ENCODE measurements around the gene HIGD1B. TPM values are rescaled to one million over a fixed set of nuclear protein-coding genes. Genes with fewer than 3 reads are reported as not detected.

HIGD1B gene
- total RNA-seq, 1 donor from 2014 or later = not detected

GRCh38 chr17:44848257-44848795 lies 643 bp downstream of the HIGD1B start:
- Histone ChIP-seq H3K27me3 (ENCODE audit: insufficient read depth, low read length) (no peaks in the 10 kb centered on the region), H4K20me1 (ENCODE audit: insufficient read depth, low read length) (no peaks in the 10 kb centered on the region), H2AFZ (ENCODE audit: low read depth, low read length) (no peak overlapping the region), H3K9me3 (ENCODE audit: insufficient read depth, low read depth, low read length) (no peaks in the 10 kb centered on the region), H3K36me3 (ENCODE audit: insufficient read depth, low read length) (peaks cover 16% of the 10 kb centered on the region), H3K4me3 (ENCODE audit: insufficient read depth, low read depth, low read length) (no peak overlapping the region), H3K79me2 (ENCODE audit: insufficient read depth, low read length) (no peaks in the 10 kb centered on the region), H3K4me2 (ENCODE audit: low read length) (no peak overlapping the region), H3K9ac (ENCODE audit: low read length) (no peak overlapping the region), H3K4me1 (ENCODE audit: insufficient read depth, low read length) (peaks cover 8% of the 10 kb centered on the region), H3K27ac (ENCODE audit: low read depth, low read length) (no peak overlapping the region)
- no peak for FAIRE-seq
- no peak for DNase-seq (ENCODE audit: low read depth)
- Mint-ChIP-seq H3K4me1 (ENCODE audit: low read depth, unreplicated experiment) (peaks cover 6% of the 10 kb centered on the region), H3K9me3 (ENCODE audit: unreplicated experiment) (no peaks in the 10 kb centered on the region), H3K27ac (ENCODE audit: unreplicated experiment) (no peak overlapping the region), H3K36me3 (ENCODE audit: low read depth, unreplicated experiment) (peaks cover 13% of the 10 kb centered on the region), H3K27me3 (ENCODE audit: low read depth, unreplicated experiment) (no peaks in the 10 kb centered on the region), H3K4me3 (ENCODE audit: unreplicated experiment) (no peak overlapping the region)
- no peak for TF ChIP-seq EZH2 (IDR thresholded peaks at IDR 0.05; ENCODE audit: insufficient read depth, low read length)
- no peak for TF ChIP-seq CTCF (IDR thresholded peaks at IDR 0.05; ENCODE audit: insufficient read depth, low read depth, low read length)

DNA sequence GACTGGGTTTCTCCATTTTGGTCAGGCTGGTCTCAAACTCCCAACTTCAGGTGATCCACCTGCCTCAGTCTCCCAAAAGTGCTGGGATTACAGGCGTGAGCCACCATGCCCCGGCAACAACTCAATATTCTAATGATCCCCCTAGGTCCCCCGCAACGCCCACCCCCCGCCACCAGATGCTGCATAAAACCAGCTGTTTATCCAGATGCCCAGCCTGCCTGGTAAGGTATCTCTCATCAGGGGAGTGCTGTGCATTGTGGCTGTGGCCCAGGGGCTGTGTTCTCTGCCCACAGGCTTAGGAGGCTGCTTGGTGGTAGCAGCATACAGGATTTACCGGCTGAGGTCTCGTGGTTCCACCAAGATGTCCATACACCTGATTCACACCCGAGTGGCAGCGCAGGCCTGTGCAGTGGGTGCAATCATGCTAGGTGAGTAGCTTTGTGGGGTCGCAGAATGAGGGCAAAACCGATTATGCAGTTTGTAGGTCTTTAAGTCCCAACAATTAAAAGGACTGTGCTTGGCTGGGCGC lies 1.3 kb downstream of the HIGD1B start:
- Mint-ChIP-seq H3K4me1 (ENCODE audit: low read depth, unreplicated experiment) (peaks cover 6% of the 10 kb centered on the region), H3K9me3 (ENCODE audit: unreplicated experiment) (no peaks in the 10 kb centered on the region), H3K27ac (ENCODE audit: unreplicated experiment) (no peak overlapping the region), H3K36me3 (ENCODE audit: low read depth, unreplicated experiment) (peaks cover 19% of the 10 kb centered on the region), H3K27me3 (ENCODE audit: low read depth, unreplicated experiment) (no peaks in the 10 kb centered on the region), H3K4me3 (ENCODE audit: unreplicated experiment) (no peak overlapping the region)
- DNase-seq (ENCODE audit: low read depth) (no peak), FAIRE-seq (no peak)
- no peak overlapping the region for H3K4me2 ChIP-seq (ENCODE audit: low read length)
- H3K79me2 ChIP-seq (ENCODE audit: insufficient read depth, low read length) = no peaks in the 10 kb centered on the region
- H3K36me3 ChIP-seq (ENCODE audit: insufficient read depth, low read length) = peaks cover 23% of the 10 kb centered on the region
- TF ChIP-seq EZH2 (IDR thresholded peaks at IDR 0.05; ENCODE audit: insufficient read depth, low read length) (no peak), CTCF (IDR thresholded peaks at IDR 0.05; ENCODE audit: insufficient read depth, low read depth, low read length) (no peak)
- H4K20me1 ChIP-seq (ENCODE audit: insufficient read depth, low read length) = no peaks in the 10 kb centered on the region
- no peaks in the 10 kb centered on the region for H3K9me3 ChIP-seq (ENCODE audit: insufficient read depth, low read depth, low read length)
- no peak overlapping the region for H2AFZ ChIP-seq (ENCODE audit: low read depth, low read length)
- H3K4me3 ChIP-seq (ENCODE audit: insufficient read depth, low read depth, low read length) = no peak overlapping the region
- peaks cover 8% of the 10 kb centered on the region for H3K4me1 ChIP-seq (ENCODE audit: insufficient read depth, low read length)
- no peaks in the 10 kb centered on the region for H3K27me3 ChIP-seq (ENCODE audit: insufficient read depth, low read length)
- H3K9ac ChIP-seq (ENCODE audit: low read length) = no peak overlapping the region
- H3K27ac ChIP-seq (ENCODE audit: low read depth, low read length) = no peak overlapping the region

GRCh38 chr17:44850025-44850424 lies 2.3 kb downstream of the HIGD1B start:
- no peaks in the 10 kb centered on the region for H3K79me2 ChIP-seq (ENCODE audit: insufficient read depth, low read length)
- H3K27ac ChIP-seq (ENCODE audit: low read depth, low read length) = no peak overlapping the region
- FAIRE-seq (no peak), DNase-seq (ENCODE audit: low read depth) (no peak)
- H3K9me3 Mint-ChIP-seq (ENCODE audit: unreplicated experiment) = no peaks in the 10 kb centered on the region
- H3K9ac ChIP-seq (ENCODE audit: low read length) = no peak overlapping the region
- no peaks in the 10 kb centered on the region for H3K27me3 Mint-ChIP-seq (ENCODE audit: low read depth, unreplicated experiment)
- H3K4me2 ChIP-seq (ENCODE audit: low read length) = no peak overlapping the region
- H3K36me3 ChIP-seq (ENCODE audit: insufficient read depth, low read length) = peaks cover 33% of the 10 kb centered on the region
- H3K4me1 ChIP-seq (ENCODE audit: insufficient read depth, low read length) = no peaks in the 10 kb centered on the region
- H2AFZ ChIP-seq (ENCODE audit: low read depth, low read length) = no peak overlapping the region
- no peaks in the 10 kb centered on the region for H3K9me3 ChIP-seq (ENCODE audit: insufficient read depth, low read depth, low read length)
- H3K36me3 Mint-ChIP-seq (ENCODE audit: low read depth, unreplicated experiment) = peaks cover 29% of the 10 kb centered on the region
- no peaks in the 10 kb centered on the region for H4K20me1 ChIP-seq (ENCODE audit: insufficient read depth, low read length)
- no peak overlapping the region for H3K4me3 Mint-ChIP-seq (ENCODE audit: unreplicated experiment)
- H3K27me3 ChIP-seq (ENCODE audit: insufficient read depth, low read length) = no peaks in the 10 kb centered on the region
- H3K4me3 ChIP-seq (ENCODE audit: insufficient read depth, low read depth, low read length) = no peak overlapping the region
- H3K27ac Mint-ChIP-seq (ENCODE audit: unreplicated experiment) = no peak overlapping the region
- TF ChIP-seq CTCF (IDR thresholded peaks at IDR 0.05; ENCODE audit: insufficient read depth, low read depth, low read length) (no peak), EZH2 (IDR thresholded peaks at IDR 0.05; ENCODE audit: insufficient read depth, low read length) (no peak)
- H3K4me1 Mint-ChIP-seq (ENCODE audit: low read depth, unreplicated experiment) = no peaks in the 10 kb centered on the region

Data from astrocyte (in vitro differentiated cells and primary cell).